HG02981 (cell line): ENCODE measurements around the gene PUS3.
"Not testable (repeated sequence)": the region's sequence is repeated elsewhere in the genome, so short reads cannot be mapped to it uniquely, and the experiment has no call there.

ENCODE experiments used
- ATAC-seq: cut with Tn5 transposase; IDR thresholded peaks from one replicate; pipeline ENCODE4 v1.9.1; 2021; ENCODE audit warnings: mild to moderate bottlenecking, moderate library complexity; ENCODE audit not compliant: unreplicated experiment

PUS3 gene

DNA sequence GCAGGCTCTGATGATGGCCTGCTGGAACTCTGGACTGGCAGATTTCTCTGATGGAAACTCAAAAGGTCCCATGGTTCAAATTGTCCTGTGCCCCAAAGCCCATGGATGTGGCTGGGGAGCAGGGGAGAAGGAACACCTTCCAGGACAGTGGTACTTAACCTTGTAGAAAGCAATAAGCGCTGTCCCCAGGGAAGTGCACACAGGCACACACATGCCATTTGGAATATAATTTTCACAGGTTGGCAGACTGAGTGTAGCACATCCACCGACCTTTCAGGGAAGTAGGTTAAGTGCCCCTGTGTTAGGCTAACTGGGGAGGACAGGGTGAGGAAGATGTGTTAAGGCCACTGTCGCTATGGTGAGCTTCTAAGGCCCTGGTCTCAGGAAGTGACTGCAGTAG is 19.1 kb upstream of the PUS3 start:
- no peak for ATAC-seq

DNA sequence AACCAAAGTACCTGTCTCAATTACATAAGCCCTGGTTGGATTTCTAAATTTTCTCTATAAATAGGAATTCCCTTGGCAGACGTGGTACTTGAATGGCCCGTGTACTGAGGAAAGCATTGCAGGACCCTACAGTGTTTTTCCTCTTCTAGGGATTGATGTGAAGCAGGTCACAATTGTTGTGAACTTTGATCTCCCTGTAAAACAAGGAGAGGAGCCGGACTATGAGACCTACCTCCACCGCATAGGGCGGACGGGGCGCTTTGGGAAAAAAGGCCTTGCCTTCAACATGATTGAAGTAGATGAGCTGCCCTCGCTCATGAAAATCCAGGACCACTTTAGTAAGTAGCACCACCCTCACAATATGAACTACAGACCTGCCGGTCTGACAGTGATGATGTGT is 18.0 kb upstream of the PUS3 start:
- no peak for ATAC-seq

DNA sequence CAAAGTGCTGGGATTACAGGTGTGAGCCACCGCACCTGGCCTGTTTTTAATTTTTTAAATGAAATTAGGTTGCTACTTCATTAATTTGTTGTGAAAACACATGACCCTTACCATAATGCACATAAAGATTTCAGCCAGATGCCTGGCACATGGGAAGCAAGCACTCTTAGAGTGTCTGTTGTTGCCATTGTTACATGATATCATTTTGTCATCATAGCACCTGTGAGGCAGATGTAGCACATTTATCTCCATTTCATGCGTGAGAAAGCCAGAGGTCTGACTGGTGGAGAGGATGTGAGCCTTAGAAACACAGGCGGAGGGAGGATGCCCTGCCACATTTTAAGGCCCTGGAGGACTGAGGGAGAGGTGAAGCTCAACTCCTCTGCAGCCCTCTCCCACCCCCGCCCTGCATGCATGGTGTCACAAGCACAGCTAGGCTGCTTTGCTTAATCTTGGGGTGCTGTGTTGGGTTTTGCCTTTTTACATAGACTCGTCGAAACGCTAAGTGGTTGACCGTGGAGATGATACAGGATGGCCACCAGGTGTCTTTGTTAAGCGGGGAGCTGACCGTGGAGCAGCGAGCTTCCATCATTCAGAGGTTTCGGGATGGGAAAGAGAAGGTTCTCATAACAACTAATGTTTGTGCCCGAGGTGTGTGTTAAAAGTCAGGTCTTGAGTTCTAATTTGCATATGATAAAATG is 15.3 kb upstream of the PUS3 start:
- ATAC-seq = no peak

DNA sequence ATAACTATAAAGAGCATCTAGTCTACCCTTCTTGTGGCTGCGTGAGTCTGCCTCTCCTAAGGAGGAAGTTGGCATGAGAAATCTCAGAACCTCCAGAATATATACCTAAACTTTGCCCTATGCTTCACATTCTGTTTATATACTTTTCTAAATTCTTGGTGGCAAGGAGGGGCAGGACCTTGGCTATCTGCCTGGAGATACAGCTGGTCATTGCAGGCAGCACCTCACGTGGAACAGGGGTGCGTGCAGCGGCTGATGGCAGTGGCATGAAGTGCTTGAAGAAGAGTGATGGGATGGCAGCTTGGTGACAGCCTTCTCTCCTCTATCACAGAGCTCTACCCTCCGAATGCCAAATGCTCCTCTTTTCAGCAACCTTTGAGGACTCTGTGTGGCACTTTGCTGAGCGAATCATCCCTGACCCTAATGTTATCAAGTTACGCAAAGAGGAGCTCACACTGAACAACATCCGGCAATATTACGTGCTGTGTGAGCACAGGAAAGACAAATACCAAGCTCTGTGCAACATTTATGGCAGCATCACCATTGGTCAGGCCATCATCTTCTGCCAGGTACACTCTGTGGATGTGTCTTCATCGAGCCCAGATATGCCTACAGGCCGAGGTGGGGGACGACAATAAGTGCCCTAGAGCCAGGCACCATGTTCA is 13.8 kb upstream of the PUS3 start:
- ATAC-seq = no peak

DNA sequence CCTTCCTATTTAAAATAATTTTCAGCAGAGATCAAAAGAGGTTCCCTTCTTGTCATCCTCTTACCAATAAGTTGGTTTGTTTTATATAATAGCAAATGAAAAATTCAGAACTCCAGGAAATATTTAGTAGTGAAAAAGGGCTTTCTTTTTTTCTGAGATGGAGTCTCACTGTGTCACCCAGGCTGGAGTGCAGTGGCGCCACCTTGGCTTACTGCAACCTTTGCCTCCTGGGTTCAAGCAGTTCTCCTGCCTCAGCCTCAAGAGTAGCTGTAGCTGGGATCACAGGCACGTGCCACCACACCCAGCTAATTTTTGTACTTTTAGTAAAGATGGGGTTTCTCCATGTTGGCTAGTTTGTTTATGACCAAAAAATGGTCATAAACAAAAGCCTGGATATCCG is 11.6 kb upstream of the PUS3 start:
- not testable (repeated sequence) for ATAC-seq

DNA sequence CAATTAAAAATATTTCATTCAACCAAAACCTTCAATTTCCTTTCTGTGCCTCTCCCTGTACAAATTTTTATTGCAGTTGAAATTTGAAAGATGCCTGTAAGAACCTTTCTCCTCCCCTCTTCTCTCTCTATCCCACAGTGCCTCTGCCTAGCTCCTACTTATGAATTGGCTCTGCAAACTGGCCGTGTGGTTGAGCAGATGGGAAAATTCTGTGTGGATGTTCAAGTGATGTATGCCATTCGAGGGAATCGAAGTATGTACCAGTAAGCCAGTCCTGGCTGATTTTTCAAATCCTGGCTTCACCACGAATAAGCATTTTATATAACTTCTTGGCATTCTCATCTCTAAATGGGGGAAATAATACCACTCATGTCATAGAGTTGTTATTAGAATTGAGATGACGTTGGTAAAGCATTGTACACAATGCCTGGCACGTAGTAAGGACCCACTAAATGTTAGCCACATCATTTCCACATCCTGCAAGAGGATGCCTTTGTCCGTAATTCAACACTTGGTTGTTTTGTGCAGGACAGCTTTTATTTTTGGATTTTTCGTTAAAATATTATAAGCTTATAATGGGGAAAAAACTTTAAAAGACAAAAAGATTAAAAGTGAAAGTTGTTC is 7.3 kb upstream of the PUS3 start:
- ATAC-seq = no peak

DNA sequence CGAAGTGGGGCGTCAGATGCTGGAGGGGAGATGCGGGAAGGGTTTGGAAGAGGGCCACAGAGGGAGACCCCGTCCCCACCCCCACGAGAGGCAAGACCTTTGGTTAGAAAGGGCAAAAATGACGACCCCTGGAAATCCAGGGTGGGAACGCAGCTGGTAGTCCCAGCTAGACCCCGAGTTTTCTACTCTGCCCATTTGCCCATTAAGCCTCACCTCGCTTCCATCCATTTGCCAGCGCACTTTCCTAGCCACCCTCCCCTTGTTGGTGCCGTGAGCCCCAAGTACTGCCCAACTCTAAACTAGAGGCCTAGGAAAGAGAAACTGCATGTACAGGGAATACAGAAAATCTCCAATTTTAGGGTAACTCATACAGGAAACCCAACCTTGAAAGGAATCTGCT is 1.7 kb upstream of the PUS3 start:
- ATAC-seq = no peak

DNA sequence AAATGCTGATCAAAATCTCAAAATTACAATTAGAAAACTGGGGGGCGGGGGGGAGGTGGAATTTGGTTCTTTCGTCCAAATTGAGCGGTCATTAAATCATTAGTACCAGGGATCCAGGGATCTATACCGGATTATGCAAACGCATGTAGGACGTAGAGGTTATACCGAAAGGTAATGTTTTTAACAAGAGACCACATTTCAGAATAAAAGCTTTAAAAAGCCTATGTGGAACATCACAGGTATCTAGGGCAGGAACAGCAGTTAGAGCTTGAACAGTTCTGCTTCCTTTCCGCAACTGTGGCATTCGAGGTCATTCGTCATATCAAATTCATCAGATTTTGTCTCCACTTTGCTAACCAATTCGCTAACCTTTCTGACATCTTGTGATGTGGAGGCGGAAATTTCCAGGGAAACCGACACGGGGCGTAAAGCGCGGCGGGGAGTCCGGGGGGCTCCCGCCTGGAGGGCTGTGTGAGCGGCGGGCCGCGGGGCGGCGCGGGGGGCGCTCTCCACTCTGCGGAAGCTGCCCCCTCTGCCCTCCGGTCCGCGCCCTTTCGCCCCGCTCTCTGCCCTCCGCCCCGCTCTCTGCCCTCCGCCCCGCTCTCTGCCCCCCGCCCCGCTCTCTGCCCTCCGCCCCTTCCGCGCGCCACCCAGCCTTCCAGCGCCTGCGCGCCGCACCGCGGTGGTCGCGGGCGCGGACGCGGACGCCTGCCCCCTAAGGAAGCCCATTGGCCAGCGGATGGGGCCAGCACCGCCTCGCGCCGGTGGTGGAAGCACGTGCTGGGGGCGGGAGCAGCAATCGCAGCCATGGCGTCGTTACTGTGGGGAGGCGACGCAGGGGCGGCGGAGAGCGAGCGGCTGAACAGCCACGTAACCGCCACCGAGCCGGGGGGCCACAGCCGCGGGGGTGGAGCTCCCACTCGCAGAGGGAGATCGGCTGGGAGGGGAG is 979 bp upstream of the PUS3 start, which contains the start of gene DDX25:
TSS of gene DDX25 (plus strand) at position 798 of the 949 bp plus-strand sequence. CDS start at position 808, 10 bp downstream.
- ATAC-seq = no peak

DNA sequence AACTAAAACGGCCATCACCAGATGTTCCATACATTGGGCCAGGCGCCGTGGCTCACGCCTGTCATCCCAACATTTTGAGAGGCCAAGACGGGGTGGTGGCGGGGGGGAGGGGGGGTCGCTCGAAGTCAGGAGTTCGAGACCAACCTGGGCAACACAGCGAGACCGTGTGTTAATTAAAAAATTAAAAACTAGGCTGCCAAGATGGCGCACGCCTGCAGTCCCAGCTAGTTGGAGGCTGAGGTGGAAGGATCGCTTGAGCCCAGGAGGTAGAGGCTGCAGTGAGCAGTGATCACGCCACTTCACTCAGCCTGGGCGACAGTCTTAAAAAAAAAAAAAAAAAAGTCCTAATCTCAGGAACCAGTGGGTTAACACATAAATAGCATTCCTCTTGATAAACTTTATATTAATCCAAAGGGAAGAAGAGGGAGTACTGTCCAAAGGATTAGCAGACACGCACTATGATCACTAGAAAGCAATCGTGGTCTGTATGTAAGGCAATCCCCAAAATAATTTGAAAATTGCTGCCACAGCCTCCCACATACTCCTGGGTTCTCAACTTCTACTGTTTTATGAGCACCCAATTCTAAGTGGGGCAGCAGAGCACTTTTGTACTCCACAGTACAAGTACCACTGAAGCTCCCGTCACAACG is 604 bp downstream of the PUS3 start:
- ATAC-seq = no peak

DNA sequence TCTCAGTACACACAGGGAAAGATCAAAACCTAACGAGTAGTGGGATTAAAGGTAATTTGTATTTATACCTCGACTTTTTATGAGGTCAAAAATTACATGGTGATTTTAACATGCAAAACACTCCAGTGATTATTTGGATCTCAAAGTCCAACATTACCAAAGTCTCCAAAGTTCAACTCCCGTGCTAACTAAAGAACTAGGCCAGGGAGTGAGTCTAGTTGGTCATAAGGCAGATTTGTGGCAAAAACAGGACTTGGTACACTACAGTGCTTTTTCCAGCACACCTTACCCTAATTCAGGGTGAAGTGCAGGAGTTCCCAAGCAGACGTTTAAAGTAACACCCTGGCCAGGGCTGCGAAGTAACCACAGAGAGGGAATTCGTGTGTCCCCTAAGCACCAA is 1.1 kb downstream of the PUS3 start:
- no peak for ATAC-seq

DNA sequence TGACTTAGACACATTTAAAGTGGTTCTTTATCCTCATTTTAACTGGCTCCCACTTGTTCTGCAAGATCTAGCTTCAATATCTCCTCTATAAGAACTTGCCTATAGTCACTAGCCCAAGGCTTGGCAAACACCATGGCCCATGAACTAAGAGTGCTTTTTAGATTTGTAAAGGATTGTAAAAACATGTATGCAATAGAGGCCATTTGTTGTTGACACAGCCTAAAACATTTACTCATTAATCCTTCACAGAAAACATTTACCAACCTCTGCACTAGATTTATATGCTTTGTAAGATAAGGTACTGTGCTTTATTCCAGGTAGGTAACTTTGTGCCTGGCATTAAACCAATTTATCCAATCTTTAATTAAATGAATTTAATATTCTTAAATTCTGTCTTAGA is 10.0 kb downstream of the PUS3 start:
- ATAC-seq = no peak

DNA sequence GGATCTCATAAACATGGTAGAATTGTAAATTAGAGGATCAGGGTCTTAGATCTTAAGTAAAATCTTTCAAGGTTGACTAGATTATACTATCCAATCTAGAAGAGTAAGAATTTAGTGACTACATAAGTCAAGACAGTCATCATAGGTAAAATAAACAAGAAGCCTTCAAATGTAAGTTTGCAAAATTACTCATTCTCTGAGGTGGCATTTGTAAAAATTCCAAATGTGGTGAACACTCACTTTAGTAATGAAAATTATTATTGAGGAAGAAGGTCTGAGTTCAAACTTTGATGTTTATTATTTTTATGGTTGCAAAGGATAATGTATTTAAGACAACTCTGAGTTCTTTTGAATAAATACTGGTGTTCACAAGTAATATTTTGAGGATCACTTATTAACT is 10.9 kb downstream of the PUS3 start:
- no peak for ATAC-seq

DNA sequence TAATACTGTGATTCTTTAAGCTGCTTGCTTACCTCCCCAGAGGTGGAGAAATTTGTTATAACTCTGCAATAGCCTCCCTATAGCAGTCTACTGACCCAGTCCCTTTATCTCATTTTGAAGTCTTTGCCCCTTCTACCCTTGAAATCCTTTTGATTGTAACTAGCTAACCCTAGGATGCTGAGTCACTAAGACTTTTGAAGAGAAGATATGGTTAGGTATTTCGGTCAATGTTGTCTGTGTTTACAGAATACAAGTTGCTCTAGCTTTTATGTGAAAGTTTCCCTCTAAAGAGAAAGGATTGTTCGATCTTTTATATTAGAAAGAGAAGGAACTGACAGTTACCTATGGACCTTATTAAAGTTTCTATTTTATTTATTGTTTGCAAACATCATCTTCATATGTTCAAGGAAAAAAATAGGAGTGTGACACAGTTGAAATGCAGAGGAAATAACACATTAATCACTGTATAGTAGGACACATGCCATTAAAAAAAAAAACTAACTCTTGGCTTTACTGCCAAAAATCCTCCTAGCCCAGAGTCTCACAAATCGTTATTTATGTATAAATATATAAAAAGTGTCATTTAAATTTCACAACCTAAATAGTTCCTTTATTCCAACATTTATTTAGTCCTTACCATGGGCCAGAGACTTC is 12.4 kb downstream of the PUS3 start:
- ATAC-seq = no peak

DNA sequence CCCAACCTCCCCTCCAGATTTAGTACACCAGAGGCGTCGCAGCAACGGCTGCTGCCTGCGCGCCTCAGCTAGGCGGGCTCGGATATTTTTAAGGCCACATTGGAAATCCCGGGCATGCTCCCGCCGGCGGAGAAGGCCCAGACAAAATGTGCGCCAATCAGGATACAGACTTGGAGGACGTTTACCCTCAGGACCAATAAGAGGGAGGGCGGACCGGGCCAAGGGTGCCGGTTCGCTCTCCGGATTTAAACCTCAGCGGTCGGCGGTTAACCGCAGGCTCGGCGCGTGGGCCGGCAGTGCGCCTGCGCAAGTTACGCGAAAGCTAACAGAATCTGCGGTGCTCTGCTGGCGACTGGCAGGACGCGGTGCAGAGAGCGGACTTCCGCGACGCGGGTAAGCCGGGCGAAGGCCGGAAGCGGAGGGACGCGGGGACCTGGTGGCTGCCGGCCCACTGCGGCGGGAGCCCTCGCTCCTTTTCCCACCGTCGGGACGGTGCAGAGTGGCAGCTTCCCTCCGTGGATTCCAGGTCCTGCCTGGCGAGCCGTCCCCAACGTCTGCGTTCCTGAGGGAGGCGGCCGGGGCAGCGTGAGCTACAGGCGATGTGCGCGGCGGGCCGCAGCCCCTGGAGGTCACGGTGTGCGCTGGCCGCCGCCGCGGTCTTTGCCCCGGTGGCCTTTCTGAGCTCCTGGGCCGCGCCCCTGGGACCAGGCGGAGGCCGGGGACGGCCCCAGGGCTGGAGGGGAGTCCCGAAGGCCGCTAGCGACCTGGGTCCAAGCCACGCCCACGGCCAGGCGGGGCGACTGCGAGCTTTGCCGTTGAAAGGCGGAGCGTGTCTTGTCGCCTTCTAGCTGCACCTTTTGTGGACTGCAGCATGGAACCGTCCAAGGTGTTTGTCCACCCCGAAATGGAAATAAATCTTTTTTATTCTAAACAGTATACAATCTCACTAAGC is 15.4 kb downstream of the PUS3 start, which contains the start of gene HYLS1:
TSS of gene HYLS1 (plus strand) at position 296 of the 952 bp plus-strand sequence. CDS start 11,701 bp downstream, outside the sequence.
- ATAC-seq = peak; percentile 84

DNA sequence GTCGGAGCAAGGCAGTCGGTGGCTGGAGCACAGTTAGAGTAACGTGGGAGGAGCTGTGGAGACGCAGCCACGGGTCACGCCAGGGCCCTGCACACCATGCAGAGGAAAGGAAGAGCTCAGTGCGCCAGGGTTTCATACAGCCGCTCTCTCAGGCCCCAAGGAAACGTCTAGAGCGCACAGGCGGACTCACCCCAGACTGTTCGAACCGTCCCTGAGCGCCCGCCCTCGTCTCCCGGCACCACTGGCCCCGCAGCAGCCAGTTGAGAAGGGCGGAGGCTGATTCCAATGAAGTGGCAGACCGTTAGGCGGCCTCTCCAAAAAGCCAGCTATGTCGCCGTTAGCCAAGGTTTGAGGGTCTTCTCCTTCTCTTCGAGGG is 16.0 kb downstream of the PUS3 start:
- peak; percentile 21 for ATAC-seq

DNA sequence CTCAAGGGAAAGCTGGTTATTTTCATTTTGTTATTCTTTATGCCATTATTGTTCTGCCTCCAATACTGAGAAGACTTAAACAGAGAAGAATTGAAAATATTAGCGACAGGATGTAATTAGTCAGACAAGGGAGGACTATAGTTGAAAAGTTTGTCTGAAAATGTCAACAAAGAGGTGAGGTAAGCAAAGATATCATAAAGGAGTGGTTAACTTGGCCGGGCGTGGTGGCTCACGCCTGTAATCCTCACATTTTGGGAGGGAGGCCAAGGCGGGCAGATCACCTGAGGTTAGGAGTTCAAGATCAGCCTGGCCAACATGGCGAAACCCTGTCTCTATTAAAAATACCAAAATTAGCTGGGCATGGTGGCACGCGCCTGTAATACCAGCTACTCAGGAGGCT is 19.6 kb downstream of the PUS3 start:
- no peak for ATAC-seq

DNA sequence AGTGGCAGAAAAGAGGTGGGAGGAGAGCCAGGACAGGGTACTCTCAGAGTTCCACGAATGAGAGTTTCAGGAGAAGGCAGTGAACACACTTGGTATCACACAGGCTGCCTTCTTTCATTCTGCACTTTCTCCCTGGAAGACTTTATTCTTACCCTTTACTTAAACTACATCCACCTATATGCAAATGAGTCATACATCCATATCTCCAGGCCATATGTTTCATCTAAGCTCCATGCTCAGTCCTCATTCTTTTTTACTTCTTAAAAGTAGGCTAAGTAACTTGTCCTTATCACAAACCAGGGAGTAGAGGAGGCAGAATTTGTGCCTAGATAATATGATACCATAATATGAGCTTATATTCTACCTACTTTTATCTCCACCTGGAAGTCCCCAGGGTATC is 21.7 kb downstream of the PUS3 start:
- ATAC-seq = no peak

DNA sequence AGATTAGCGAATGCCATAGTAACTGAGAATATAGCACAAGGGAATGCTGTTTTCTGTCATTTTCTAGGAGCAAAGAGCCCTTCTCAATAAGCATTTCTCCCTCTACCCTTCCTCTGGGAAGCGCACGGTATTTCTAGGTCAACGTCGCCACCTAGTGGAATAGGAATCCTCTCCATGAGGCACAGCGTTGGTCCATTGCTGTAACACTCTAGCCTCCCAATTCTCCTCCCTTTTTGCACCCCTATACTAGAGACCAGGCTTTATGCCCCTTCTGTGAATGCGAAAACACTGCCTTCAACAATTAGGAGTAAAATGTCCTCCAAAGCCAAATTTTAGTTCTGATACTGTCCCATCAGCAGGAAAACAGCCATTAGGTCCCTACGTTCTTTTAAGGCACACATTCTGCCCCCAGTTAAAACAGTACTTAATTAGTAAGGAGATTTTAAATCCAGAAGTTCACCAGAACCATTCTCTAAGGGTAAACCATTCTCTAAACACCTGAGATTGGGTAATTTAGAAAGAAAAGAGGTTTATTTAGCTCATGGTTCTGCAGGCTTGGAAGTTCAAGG is 28.4 kb downstream of the PUS3 start:
- peak; percentile 77 for ATAC-seq
